Muscle of leg (tissue), 11 donors: Measurements from ENCODE around the gene SPTB. TPM values are rescaled to one million over a fixed set of nuclear protein-coding genes. Genes with fewer than 3 reads are reported as not detected.
A peak's percentile ranks its signal among the peaks of the same experiment; 100 is the strongest.

Experiments
- DNase-seq: peaks from one replicate; pipeline ENCODE4 v3.0.0; 2013
- H3K27ac ChIP-seq: one replicate; pipeline ENCODE4 v1.5.1; 2013; ENCODE audit warnings: mild to moderate bottlenecking, low read length, control low read depth
- H3K27me3 ChIP-seq: one replicate; pipeline ENCODE4 v1.6.1; 2013; ENCODE audit warnings: low read length; ENCODE audit not compliant: control insufficient read depth, insufficient read depth
- H3K36me3 ChIP-seq: one replicate; pipeline ENCODE4 v1.6.1; 2013; ENCODE audit warnings: low read length; ENCODE audit not compliant: control insufficient read depth, insufficient read depth
- H3K4me1 ChIP-seq: one replicate; pipeline ENCODE4 v1.6.1; 2013; ENCODE audit warnings: low read length; ENCODE audit not compliant: control insufficient read depth, insufficient read depth
- H3K4me3 ChIP-seq: one replicate; pipeline ENCODE4 v1.5.1; 2013; ENCODE audit warnings: low read length, control low read depth
- H3K9me3 ChIP-seq: replicated peaks from 2 replicates; pipeline ENCODE4 v1.6.1; 2013; ENCODE audit warnings: low read depth, low read length; ENCODE audit not compliant: control insufficient read depth
- WGBS: methylation state at CpG from one replicate; pipeline ENCODE4 v1.1.5; 2013; ENCODE audit warnings: missing lambda C conversion rate; ENCODE audit not compliant: insufficient coverage; 5-methylcytosine and 5-hydroxymethylcytosine counted together
- polyA plus RNA-seq, 8 donors: library from polyadenylated mRNA; unstranded; fragments of 120-200 nt; gene quantifications; one replicate each; pipeline versions ENCODE4 v1.2.1 to v1.2.3, GENCODE V29; 2013; ENCODE audit warnings: inconsistent platforms in 1 of 8, low replicate concordance in 1 of 8; ENCODE audit not compliant: insufficient read length in 8 of 8, insufficient read depth in 1 of 8
- total RNA-seq: library from RNA; stranded (reverse); fragments of 120-200 nt; gene quantifications from one replicate; pipeline ENCODE4 v1.2.4, GENCODE V29; 2013

The SPTB gene
- total and polyA plus RNA-seq, 9 donors, result 80.2 to 202 (median 126) TPM

GRCh38 chr14:64856529-64857445 is 22.9 kb downstream of the SPTB start:
- no peaks in the 10 kb centered on the region for H3K36me3 ChIP-seq
- no peaks in the 10 kb centered on the region for H3K9me3 ChIP-seq
- WGBS, result 18% methylated on average over 3 of the region's 11 CpGs
- H3K4me1 ChIP-seq, result peaks cover 30% of the 10 kb centered on the region
- peak overlapping the region; percentile 29 for H3K27ac ChIP-seq
- peaks cover 2% of the 10 kb centered on the region for H3K27me3 ChIP-seq
- no peak for DNase-seq
- H3K4me3 ChIP-seq, result no peak overlapping the region

DNA sequence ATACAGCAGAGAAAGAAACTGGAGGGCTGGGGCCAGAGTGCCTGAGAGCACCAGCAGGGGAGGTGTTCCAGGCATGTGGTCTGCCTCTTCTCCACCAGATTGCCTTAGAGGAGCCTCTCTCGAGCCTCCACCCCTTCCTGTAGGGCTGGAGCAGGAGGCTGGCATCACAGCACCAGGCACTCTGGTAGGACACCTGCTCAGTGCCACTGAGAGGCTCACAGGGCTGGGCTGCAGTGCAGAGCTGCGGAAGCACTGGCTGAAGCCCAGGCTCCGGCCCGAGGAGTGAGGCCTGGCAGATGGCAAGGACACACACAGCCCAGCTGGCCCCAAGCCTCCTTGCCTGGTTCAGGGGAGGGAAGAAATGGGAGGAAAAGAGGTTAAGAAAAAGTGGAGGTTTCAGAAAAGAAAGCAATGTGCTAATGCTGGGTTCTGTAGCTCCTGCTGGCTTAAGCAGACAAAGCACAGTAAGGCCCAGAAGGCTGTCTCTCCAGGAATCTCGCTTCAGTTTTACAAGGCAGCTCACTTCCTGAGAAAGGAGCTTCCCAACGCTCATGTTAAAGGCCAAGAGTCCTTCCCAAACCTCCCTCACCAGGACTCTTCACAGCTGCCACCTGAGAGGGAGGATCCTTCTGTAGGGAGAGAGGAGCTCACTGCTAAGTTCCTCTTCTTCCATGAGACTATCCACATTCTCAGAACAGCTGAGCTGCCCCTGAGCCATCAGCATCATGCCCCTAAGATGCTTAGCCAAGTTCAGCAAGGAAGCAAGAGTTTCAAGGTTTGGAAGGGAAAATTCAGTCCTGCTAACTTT is 23.8 kb downstream of the SPTB start:
- 52% methylated on average over 4 of the region's 6 CpGs for WGBS
- Histone ChIP-seq H3K4me1 (peaks cover 27% of the 10 kb centered on the region), H3K4me3 (no peak overlapping the region), H3K27me3 (peaks cover 2% of the 10 kb centered on the region), H3K9me3 (no peaks in the 10 kb centered on the region), H3K27ac (peak overlapping the region; percentile 64), H3K36me3 (no peaks in the 10 kb centered on the region)
- peak; percentile 27 for DNase-seq

GRCh38 chr14:64850369-64851137 is 29.2 kb downstream of the SPTB start:
- Histone ChIP-seq H3K4me1 (peaks cover 23% of the 10 kb centered on the region), H3K27ac (no peak overlapping the region), H3K27me3 (peaks cover 6% of the 10 kb centered on the region), H3K36me3 (no peaks in the 10 kb centered on the region), H3K9me3 (no peaks in the 10 kb centered on the region), H3K4me3 (no peak overlapping the region)
- 68% methylated on average over 2 of the region's 5 CpGs for WGBS
- no peak for DNase-seq

- Histone ChIP-seq H3K4me1 (peaks cover 21% of the 10 kb centered on the region), H3K36me3 (no peaks in the 10 kb centered on the region), H3K27me3 (peaks cover 6% of the 10 kb centered on the region), H3K27ac (no peak overlapping the region), H3K9me3 (no peaks in the 10 kb centered on the region), H3K4me3 (no peak overlapping the region)
- WGBS, result 100% methylated on average over 2 of the region's 4 CpGs
- no peak for DNase-seq
Observed at GRCh38 chr14:64849940-64850339, 29.8 kb downstream of the SPTB start.

DNA sequence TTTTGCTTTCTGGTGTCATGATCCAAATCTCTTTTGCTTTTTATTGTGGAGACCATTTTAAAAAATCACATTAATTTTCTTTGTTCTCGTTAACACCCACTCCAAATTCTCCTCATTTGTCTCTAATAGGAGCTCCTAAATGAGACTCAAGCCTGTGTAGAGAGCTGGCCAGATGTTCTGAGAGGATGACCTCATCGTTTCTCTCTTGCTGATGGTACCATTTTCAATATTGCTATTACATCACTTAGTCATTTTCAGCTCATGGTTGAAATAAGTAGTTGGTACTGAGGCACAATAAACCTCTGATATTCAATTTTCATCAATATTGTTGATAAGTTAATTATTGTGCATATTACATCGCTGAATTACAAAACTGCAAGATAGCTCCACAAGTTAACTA is 31.5 kb downstream of the SPTB start:
- Histone ChIP-seq H3K27ac (no peak overlapping the region), H3K27me3 (peaks cover 10% of the 10 kb centered on the region), H3K4me1 (peaks cover 19% of the 10 kb centered on the region), H3K4me3 (no peak overlapping the region), H3K36me3 (no peaks in the 10 kb centered on the region), H3K9me3 (no peaks in the 10 kb centered on the region)
- no CpG with 5 or more reads among the region's 3 CpGs for WGBS
- DNase-seq, result no peak

DNA sequence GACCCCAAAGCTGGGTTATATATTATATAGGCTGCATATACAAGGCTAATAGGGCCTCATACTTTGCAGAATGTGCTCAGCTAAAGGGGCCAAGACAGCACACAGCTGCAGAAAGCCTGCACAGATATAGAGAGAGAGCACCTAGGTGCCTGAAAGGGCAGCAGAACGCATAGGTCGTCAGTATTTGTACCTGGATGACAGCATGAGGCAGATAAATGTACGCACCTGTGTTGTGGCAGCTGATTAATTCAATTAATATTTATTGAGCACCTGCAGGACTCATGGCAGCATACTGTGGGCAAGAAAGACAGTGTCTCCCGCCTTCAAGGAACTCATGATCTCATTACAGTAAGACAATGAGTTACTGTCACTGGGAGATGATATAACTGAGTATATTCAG is 33.4 kb downstream of the SPTB start:
- Histone ChIP-seq H3K4me1 (peaks cover 28% of the 10 kb centered on the region), H3K27ac (peak overlapping the region; percentile 31), H3K27me3 (peaks cover 10% of the 10 kb centered on the region), H3K9me3 (no peaks in the 10 kb centered on the region), H3K36me3 (no peaks in the 10 kb centered on the region), H3K4me3 (no peak overlapping the region)
- DNase-seq, result no peak
- WGBS, result 81% methylated on average over 2 of the region's 4 CpGs

DNA sequence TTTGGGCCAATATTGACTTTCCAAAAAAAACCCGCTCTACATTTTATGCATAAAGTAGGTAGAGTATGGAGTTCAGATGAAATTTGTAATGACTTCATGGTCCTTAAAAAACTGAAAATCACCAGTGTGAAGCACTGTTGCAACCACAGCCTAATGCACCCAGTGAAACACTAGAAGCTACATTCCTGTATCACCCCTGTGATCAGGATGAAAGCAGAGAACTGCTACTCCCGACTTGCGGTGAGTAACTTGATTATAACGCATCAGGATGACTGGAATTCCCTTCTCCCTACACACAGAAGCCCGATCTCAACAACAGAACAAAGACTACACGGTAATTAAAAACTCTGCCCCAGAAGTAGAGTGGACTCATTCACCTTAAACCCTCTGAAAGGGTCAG is 33.8 kb downstream of the SPTB start:
- H3K4me1 ChIP-seq, result peaks cover 33% of the 10 kb centered on the region
- H3K4me3 ChIP-seq, result no peak overlapping the region
- H3K27me3 ChIP-seq, result peaks cover 10% of the 10 kb centered on the region
- WGBS, result 17% methylated on average over 2 of the region's 6 CpGs
- H3K27ac ChIP-seq, result peak overlapping the region; percentile 31
- no peaks in the 10 kb centered on the region for H3K9me3 ChIP-seq
- no peak for DNase-seq
- no peaks in the 10 kb centered on the region for H3K36me3 ChIP-seq

DNA sequence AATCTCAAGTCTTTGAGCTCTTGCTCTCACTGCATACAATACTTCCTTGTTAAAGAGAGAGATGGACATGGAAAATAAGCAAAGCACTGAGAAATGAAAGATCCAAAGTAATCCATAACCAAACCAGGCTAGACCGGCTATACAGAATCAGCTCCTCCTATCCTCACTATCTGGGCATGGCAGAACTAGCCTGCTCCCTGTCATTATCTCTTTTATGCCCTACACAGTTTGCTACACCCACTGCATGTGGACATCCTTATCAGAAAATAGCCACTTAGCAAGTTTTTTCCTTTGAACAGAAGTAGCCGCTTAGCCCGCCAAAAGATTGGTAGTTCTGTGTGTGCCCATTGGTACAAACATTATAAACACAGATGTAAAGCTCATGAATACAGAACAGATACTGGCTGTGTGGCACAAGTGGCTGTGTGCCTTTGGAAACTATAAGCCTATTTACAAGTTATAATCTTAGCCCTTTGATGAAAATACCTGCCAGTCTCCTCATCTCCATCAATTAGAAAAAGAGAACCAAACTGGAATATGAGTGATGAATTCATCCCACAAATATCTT is 34.7 kb downstream of the SPTB start:
- WGBS, result 88% methylated on average over 1 of the region's 3 CpGs
- Histone ChIP-seq H3K4me3 (no peak overlapping the region), H3K27me3 (peaks cover 10% of the 10 kb centered on the region), H3K9me3 (no peaks in the 10 kb centered on the region), H3K36me3 (no peaks in the 10 kb centered on the region), H3K4me1 (peaks cover 36% of the 10 kb centered on the region), H3K27ac (no peak overlapping the region)
- DNase-seq, result no peak

DNA sequence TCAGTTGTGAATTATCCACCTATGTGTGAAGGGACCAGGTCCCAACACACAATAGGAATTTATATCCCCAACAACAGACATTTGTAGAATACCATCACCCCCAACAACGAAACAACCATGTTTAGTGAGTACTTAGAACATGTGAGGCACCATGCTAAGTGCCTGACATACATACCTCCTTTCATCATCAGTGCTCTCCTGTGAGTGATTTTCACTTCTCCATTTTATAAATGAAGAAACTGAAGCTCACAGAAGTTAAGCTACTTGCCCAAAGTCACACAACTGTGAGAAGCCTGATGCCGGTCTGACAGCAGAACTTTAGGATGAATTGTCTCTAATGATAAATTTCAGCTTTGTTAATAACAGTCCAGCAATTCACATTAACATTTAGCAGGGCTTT is 35.4 kb downstream of the SPTB start:
- H3K36me3 ChIP-seq, result no peaks in the 10 kb centered on the region
- H3K27ac ChIP-seq, result no peak overlapping the region
- no peak overlapping the region for H3K4me3 ChIP-seq
- no peak for DNase-seq
- WGBS, result no CpG with 5 or more reads among the region's 2 CpGs
- H3K4me1 ChIP-seq, result peaks cover 37% of the 10 kb centered on the region
- H3K9me3 ChIP-seq, result no peaks in the 10 kb centered on the region
- H3K27me3 ChIP-seq, result peaks cover 10% of the 10 kb centered on the region
